ENCODE data around the gene SYT12. TPM values are rescaled to one million over a fixed set of nuclear protein-coding genes. Genes with fewer than 3 reads are reported as not detected.

Gene SYT12
- total and polyA plus RNA-seq, 2 donors from 2014 or later, result 0.13 to 4.2 TPM

DNA sequence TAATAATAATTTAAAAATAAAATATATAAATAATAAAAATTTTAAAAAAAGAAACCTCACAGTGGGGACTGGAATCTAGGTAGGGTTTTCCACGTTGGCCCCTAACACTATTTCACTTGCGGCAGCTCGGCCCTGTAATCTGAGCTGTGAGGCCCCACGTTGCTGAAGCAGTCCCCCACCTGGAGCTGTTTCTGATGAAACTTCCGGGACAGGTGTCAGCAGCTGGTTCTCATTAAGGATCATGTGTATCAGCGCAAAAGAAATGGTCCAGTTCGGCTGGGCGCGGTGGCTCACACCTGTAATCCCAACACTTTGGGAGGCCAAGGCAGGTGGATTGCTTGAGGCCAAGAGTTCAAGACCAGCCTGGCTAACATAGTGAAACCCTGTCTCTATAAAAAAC lies 51.0 kb downstream of the SYT12 start:
- Histone ChIP-seq H3K4me1 (ENCODE audit: control insufficient read depth in 2 of 3, insufficient read depth in 2 of 3, low read depth in 1 of 3, low read length in 3 of 3) (peaks cover 0 to 6% (median 0%) of the 10 kb centered on the region in 3 donors), H3K9ac (ENCODE audit: low read length in 3 of 3) (no peak overlapping the region), H3K9me3 (ENCODE audit: control insufficient read depth in 2 of 3, insufficient read depth in 1 of 3, low read length in 3 of 3) (no peaks in the 10 kb centered on the region), H3K4me3 (ENCODE audit: low read length in 3 of 3) (no peak overlapping the region), H3K27ac (ENCODE audit: low read depth in 2 of 2, low read length in 2 of 2) (no peak overlapping the region), H3K36me3 (ENCODE audit: control insufficient read depth in 2 of 3, insufficient read depth in 3 of 3, low read length in 3 of 3) (no peaks in the 10 kb centered on the region), H3K27me3 (ENCODE audit: control insufficient read depth, insufficient read depth, low read length) (no peaks in the 10 kb centered on the region)
- TF ChIP-seq, protein P1, sequence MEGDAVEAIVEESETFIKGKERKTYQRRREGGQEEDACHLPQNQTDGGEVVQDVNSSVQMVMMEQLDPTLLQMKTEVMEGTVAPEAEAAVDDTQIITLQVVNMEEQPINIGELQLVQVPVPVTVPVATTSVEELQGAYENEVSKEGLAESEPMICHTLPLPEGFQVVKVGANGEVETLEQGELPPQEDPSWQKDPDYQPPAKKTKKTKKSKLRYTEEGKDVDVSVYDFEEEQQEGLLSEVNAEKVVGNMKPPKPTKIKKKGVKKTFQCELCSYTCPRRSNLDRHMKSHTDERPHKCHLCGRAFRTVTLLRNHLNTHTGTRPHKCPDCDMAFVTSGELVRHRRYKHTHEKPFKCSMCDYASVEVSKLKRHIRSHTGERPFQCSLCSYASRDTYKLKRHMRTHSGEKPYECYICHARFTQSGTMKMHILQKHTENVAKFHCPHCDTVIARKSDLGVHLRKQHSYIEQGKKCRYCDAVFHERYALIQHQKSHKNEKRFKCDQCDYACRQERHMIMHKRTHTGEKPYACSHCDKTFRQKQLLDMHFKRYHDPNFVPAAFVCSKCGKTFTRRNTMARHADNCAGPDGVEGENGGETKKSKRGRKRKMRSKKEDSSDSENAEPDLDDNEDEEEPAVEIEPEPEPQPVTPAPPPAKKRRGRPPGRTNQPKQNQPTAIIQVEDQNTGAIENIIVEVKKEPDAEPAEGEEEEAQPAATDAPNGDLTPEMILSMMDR (IDR thresholded peaks at IDR 0.05; ENCODE audit: borderline replicate concordance, extremely low read depth, insufficient read depth), result no peak
- FAIRE-seq (no peak), DNase-seq (no peak)
- intact Hi-C loops (cut with DNase I), result no loop called here

DNA sequence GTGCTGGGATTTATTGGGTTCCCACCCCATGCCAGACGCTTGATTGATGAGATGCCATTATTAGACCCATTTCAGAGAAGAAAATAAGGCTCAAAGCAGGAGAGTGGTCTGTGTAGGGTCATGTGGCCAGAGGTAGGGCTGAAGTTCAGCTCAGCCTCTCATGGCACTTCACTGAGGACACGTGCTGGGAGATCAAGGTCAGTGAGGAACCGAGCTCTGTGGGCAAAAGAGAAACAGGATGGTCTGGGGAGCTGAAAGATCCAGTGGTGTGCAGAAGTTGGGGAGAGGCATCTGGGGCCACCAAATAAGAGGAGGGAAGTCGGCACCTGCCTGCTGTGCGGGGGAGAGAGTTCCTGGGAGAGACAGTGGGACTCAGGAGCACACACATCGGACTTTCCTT lies 53.3 kb downstream of the SYT12 start:
- H3K27me3 ChIP-seq (ENCODE audit: control insufficient read depth, insufficient read depth, low read length), result no peaks in the 10 kb centered on the region
- TF ChIP-seq, protein P1 (IDR thresholded peaks at IDR 0.05; ENCODE audit: borderline replicate concordance, extremely low read depth, insufficient read depth), result no peak
- no peak for DNase-seq
- intact Hi-C loops (cut with DNase I), result no loop called here
- H3K9ac ChIP-seq (ENCODE audit: low read length in 3 of 3), result no peak overlapping the region
- H3K36me3 ChIP-seq (ENCODE audit: control insufficient read depth in 2 of 3, insufficient read depth in 3 of 3, low read length in 3 of 3), result no peaks in the 10 kb centered on the region
- H3K4me1 ChIP-seq (ENCODE audit: control insufficient read depth in 2 of 3, insufficient read depth in 2 of 3, low read depth in 1 of 3, low read length in 3 of 3), result peaks cover 0 to 6% (median 0%) of the 10 kb centered on the region in 3 donors
- H3K27ac ChIP-seq (ENCODE audit: low read depth in 2 of 2, low read length in 2 of 2), result no peak overlapping the region
- no peak for FAIRE-seq
- no peaks in the 10 kb centered on the region for H3K9me3 ChIP-seq (ENCODE audit: control insufficient read depth in 2 of 3, insufficient read depth in 1 of 3, low read length in 3 of 3)
- H3K4me3 ChIP-seq (ENCODE audit: low read length in 3 of 3), result no peak overlapping the region

DNA sequence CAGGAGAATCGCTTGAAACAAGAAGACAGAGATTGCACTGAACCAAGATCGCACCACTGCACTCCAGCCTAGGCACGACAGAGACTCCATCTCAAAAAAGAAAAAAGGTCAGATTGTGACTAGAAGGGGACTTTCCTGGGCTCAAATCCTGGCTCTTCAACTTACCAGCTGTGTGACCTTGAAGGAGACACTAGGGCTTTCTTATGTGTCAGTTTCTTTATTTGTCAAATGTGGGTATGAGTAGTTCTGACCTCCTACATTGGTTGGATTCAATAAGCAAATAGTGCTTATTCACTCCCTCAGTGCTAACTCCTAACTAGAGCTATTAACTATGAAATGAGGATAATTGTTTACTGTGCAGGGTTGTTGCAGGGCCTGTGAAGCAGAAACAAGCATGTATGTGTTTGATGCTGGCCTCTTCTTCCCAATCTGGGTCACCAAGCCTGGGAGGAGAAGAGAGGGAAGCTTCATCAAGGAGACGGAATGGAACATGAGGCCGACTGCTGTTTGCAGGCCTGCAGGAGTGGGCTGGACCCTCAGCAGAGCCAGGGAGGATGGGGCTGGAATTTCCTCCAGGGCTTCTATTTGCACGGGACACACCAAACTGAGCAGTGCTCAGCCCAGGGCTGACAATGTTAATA lies 56.3 kb downstream of the SYT12 start:
- Histone ChIP-seq H3K4me3 (ENCODE audit: low read length in 3 of 3) (no peak overlapping the region), H3K36me3 (ENCODE audit: control insufficient read depth in 2 of 3, insufficient read depth in 3 of 3, low read length in 3 of 3) (no peaks in the 10 kb centered on the region), H3K9ac (ENCODE audit: low read length in 3 of 3) (no peak overlapping the region), H3K4me1 (ENCODE audit: control insufficient read depth in 2 of 3, insufficient read depth in 2 of 3, low read depth in 1 of 3, low read length in 3 of 3) (peaks cover 0 to 2% (median 0%) of the 10 kb centered on the region in 3 donors), H3K9me3 (ENCODE audit: control insufficient read depth in 2 of 3, insufficient read depth in 1 of 3, low read length in 3 of 3) (no peaks in the 10 kb centered on the region), H3K27ac (ENCODE audit: low read depth in 2 of 2, low read length in 2 of 2) (no peak overlapping the region), H3K27me3 (ENCODE audit: control insufficient read depth, insufficient read depth, low read length) (no peaks in the 10 kb centered on the region)
- FAIRE-seq, result no peak
- no peak for DNase-seq
- intact Hi-C loops (cut with DNase I), result no loop called here
- TF ChIP-seq, protein P1 (IDR thresholded peaks at IDR 0.05; ENCODE audit: borderline replicate concordance, extremely low read depth, insufficient read depth), result no peak
